PC-9 (cell line): ENCODE results near the gene SGK2.

Source experiments
- CTCF ChIP-seq: fragments of 200-600 bp; sonication (generic); conservative IDR thresholded peaks from 2 replicates; pipeline ENCODE4 v1.6.1; 2017; ENCODE audit warnings: mixed run types, antibody characterized with exemption, mild to moderate bottlenecking, moderate library complexity
- EZH2 ChIP-seq: fragments of 200-600 bp; sonication (generic); IDR thresholded peaks from 2 replicates; pipeline ENCODE4 v1.8.0; 2017; ENCODE audit warnings: antibody characterized with exemption, low read depth

- no peak for TF ChIP-seq CTCF
- TF ChIP-seq EZH2, result no peak
Observed at GRCh38 chr20:43605715-43606114, 46.9 kb downstream of the SGK2 start.
